NB4 (cell line): ENCODE data around the gene RASA2.

Experiments used
- DNase-seq: peaks from one replicate; pipeline ENCODE4 v3.0.0; 2010; ENCODE audit warnings: low read depth
- H3K4me3 ChIP-seq: one replicate; pipeline ENCODE4 v1.5.1; 2011; ENCODE audit warnings: mild to moderate bottlenecking, low read depth, low read length, moderate library complexity
- CTCF ChIP-seq: IDR thresholded peaks from one replicate; pipeline ENCODE4 v1.5.1; 2012; ENCODE audit warnings: low read depth, low read length
- MAX ChIP-seq: IDR thresholded peaks from 2 replicates; pipeline ENCODE4 v1.6.1; 2011; ENCODE audit warnings: low read depth, low read length
- MYC ChIP-seq: IDR thresholded peaks from 2 replicates; pipeline ENCODE4 v1.6.1; 2011; ENCODE audit warnings: low read depth, low read length
- POLR2A ChIP-seq: IDR thresholded peaks from 2 replicates; pipeline ENCODE4 v1.6.1; 2011; ENCODE audit warnings: mild to moderate bottlenecking; ENCODE audit not compliant: insufficient read length; ENCODE audit errors: extremely low read depth

Gene RASA2

GRCh38 chr3:141656771-141657170 is 169.9 kb downstream of the RASA2 start:
- no peak overlapping the region for H3K4me3 ChIP-seq
- DNase-seq = no peak
- TF ChIP-seq CTCF (no peak), POLR2A (no peak), MAX (no peak), MYC (no peak)

- DNase-seq = no peak
- TF ChIP-seq POLR2A = no peak
- no peak for TF ChIP-seq MAX
- no peak for TF ChIP-seq CTCF
- TF ChIP-seq MYC = no peak
- no peak overlapping the region for H3K4me3 ChIP-seq
These were observed 170.7 kb downstream of the RASA2 start for GRCh38 chr3:141657516-141657915.

GRCh38 chr3:141659821-141660613 is 173.2 kb downstream of the RASA2 start:
- H3K4me3 ChIP-seq = peak overlapping the region; percentile 43

GRCh38 chr3:141660614-141660947 is 173.8 kb downstream of the RASA2 start:
- TF ChIP-seq CTCF = no peak
- no peak for TF ChIP-seq MAX
- no peak for TF ChIP-seq POLR2A
- TF ChIP-seq MYC = no peak
- H3K4me3 ChIP-seq = peak overlapping the region; percentile 43
- no peak for DNase-seq

More at GRCh38 chr3:141659821-141660613, 173.2 kb downstream of the RASA2 start:
- DNase-seq = peak; percentile 52
- no peak for TF ChIP-seq MYC

- TF ChIP-seq POLR2A (no peak), MYC (no peak), MAX (no peak), CTCF (no peak)
- peak; percentile 33 for DNase-seq
- H3K4me3 ChIP-seq = no peak overlapping the region
These were observed 174.7 kb downstream of the RASA2 start for GRCh38 chr3:141661229-141662196.

GRCh38 chr3:141663993-141664392 is 177.2 kb downstream of the RASA2 start:
- no peak for DNase-seq
- no peak overlapping the region for H3K4me3 ChIP-seq
- TF ChIP-seq MAX (no peak), MYC (no peak), CTCF (no peak), POLR2A (no peak)
